ENCODE results near the gene TRIM27.
"Not testable (repeated sequence)": the region's sequence is repeated elsewhere in the genome, so short reads cannot be mapped to it uniquely, and the experiment has no call there.

TRIM27 gene, protein sequence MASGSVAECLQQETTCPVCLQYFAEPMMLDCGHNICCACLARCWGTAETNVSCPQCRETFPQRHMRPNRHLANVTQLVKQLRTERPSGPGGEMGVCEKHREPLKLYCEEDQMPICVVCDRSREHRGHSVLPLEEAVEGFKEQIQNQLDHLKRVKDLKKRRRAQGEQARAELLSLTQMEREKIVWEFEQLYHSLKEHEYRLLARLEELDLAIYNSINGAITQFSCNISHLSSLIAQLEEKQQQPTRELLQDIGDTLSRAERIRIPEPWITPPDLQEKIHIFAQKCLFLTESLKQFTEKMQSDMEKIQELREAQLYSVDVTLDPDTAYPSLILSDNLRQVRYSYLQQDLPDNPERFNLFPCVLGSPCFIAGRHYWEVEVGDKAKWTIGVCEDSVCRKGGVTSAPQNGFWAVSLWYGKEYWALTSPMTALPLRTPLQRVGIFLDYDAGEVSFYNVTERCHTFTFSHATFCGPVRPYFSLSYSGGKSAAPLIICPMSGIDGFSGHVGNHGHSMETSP
- long read RNA-seq, transcript TRIM27-202 (8 exons, 2,967 nt): major isoform, 661 of 707 reads
- long read RNA-seq, partial matches to known transcripts: 30 of 707 reads
- long read RNA-seq, other reads (novel, unspliced or antisense): 16 of 707 reads

DNA sequence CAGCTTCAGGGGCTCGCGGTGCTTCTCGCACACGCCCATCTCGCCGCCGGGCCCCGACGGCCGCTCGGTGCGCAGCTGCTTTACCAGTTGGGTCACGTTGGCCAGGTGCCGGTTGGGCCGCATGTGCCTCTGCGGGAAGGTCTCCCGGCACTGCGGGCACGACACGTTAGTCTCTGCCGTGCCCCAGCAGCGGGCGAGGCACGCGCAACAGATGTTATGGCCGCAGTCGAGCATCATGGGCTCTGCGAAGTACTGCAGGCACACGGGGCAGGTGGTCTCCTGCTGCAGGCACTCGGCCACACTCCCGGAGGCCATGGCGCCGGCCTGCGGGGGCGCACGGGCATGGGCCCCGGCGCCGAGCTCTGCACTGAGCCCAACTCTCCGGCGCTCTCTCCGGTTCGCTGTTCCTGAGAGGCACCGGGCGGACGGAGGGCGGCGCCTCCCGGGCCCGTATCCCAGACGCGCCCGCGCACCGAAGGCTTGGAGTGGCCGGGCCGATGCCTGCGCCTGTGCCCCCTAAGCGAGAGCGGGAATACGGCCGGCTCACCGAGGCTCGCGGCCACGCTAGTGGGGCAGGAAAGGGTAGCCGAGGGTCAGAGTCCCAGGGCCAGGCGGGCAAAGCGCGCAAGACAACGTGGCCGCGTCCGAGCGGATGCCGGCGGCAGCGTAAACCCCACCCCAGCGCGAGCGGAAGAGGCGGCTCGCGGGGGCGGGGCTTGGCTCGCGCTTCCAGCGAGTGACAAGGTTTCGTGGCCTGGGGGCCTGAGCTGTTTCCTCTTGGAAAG lies at the start of gene TRIM27:
Gene TRIM27 (minus strand): TSS at position 668 of the 785 bp plus-strand sequence. CDS start 353 bp downstream, at position 315.
- TF ChIP-seq, protein P1, sequence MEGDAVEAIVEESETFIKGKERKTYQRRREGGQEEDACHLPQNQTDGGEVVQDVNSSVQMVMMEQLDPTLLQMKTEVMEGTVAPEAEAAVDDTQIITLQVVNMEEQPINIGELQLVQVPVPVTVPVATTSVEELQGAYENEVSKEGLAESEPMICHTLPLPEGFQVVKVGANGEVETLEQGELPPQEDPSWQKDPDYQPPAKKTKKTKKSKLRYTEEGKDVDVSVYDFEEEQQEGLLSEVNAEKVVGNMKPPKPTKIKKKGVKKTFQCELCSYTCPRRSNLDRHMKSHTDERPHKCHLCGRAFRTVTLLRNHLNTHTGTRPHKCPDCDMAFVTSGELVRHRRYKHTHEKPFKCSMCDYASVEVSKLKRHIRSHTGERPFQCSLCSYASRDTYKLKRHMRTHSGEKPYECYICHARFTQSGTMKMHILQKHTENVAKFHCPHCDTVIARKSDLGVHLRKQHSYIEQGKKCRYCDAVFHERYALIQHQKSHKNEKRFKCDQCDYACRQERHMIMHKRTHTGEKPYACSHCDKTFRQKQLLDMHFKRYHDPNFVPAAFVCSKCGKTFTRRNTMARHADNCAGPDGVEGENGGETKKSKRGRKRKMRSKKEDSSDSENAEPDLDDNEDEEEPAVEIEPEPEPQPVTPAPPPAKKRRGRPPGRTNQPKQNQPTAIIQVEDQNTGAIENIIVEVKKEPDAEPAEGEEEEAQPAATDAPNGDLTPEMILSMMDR (IDR thresholded peaks at IDR 0.05; ENCODE audit: insufficient read depth, low read length): no peak
- TF ChIP-seq GABPA (IDR thresholded peaks at IDR 0.05; ENCODE audit: low read depth) (peak; percentile 33; the same call in 1 of the 2 replicates), SPI1 (IDR thresholded peaks at IDR 0.05; ENCODE audit: borderline replicate concordance, low read depth) (peak; percentile 26; the same call in 1 of the 2 replicates), POLR2AphosphoS5 (IDR thresholded peaks at IDR 0.05; ENCODE audit: low read depth) (peak; percentile 93)
- TF ChIP-seq, protein P2, sequence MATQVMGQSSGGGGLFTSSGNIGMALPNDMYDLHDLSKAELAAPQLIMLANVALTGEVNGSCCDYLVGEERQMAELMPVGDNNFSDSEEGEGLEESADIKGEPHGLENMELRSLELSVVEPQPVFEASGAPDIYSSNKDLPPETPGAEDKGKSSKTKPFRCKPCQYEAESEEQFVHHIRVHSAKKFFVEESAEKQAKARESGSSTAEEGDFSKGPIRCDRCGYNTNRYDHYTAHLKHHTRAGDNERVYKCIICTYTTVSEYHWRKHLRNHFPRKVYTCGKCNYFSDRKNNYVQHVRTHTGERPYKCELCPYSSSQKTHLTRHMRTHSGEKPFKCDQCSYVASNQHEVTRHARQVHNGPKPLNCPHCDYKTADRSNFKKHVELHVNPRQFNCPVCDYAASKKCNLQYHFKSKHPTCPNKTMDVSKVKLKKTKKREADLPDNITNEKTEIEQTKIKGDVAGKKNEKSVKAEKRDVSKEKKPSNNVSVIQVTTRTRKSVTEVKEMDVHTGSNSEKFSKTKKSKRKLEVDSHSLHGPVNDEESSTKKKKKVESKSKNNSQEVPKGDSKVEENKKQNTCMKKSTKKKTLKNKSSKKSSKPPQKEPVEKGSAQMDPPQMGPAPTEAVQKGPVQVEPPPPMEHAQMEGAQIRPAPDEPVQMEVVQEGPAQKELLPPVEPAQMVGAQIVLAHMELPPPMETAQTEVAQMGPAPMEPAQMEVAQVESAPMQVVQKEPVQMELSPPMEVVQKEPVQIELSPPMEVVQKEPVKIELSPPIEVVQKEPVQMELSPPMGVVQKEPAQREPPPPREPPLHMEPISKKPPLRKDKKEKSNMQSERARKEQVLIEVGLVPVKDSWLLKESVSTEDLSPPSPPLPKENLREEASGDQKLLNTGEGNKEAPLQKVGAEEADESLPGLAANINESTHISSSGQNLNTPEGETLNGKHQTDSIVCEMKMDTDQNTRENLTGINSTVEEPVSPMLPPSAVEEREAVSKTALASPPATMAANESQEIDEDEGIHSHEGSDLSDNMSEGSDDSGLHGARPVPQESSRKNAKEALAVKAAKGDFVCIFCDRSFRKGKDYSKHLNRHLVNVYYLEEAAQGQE (IDR thresholded peaks at IDR 0.05; ENCODE audit: insufficient replicate concordance, low read depth): no peak
- DNase-seq (ENCODE audit: low read depth in 1 of 2, low spot score in 1 of 2): peak; percentile 80 to 86
- H3K27ac ChIP-seq (replicated peaks): peak within 1 kb of the TSS; percentile 98
- H3K4me3 ChIP-seq (replicated peaks; ENCODE audit: insufficient read depth, low read length): peak within 1 kb of the TSS; percentile 82
- no peaks in the 10 kb centered on the region for H3K27me3 ChIP-seq (ENCODE audit: insufficient read depth, poor library complexity, severe bottlenecking)

DNA sequence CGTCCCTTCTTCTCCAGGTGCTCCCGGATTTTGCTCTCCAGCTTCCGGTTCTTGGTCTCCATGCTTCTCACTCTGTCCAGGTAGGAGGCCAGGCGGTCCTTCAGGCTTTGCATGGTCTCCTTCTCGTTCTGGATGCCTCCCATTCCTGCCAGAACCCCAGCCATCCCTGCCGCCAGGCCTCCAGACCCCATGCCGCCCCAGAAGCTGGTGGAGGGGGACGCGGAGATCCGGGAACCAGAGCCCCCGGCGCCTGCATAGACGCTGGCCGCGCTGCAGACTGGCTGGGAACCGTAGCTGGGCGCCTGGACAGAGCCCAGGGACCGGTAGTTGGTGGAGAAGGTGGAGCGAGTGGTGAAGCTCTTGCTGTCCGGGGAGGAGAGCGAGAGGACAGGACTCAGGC lies 46.3 kb upstream of the TRIM27 start:
- H3K27ac ChIP-seq (replicated peaks); DNase-seq (ENCODE audit: low read depth in 1 of 2, low spot score in 1 of 2); H3K27me3 ChIP-seq (ENCODE audit: insufficient read depth, poor library complexity, severe bottlenecking); H3K4me3 ChIP-seq (replicated peaks; ENCODE audit: insufficient read depth, low read length): not testable (repeated sequence)

DNA sequence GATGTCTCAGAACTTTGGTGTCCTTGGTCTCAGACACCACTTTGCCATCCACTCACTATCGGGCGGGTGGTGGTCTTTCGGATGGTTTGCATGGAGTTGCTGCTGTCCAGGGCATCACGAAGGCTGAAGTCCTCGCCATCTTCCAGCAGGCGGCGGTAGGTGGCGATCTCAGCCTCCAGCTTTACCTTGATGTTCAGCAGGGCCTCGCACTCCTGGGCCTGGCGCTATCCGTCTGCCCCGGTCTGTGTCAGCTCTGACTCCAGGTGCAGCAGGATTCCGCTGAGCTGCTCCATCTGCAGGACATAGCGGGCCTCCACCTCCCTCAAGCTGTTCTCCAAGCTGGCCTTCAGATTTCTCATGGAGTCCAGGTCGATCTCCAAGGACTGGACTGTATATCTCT lies 45.3 kb upstream of the TRIM27 start:
- Histone ChIP-seq H3K4me3 (replicated peaks; ENCODE audit: insufficient read depth, low read length) (no peak overlapping the region), H3K27me3 (ENCODE audit: insufficient read depth, poor library complexity, severe bottlenecking) (no peaks in the 10 kb centered on the region), H3K27ac (replicated peaks) (no peak overlapping the region)
- TF ChIP-seq GABPA (IDR thresholded peaks at IDR 0.05; ENCODE audit: low read depth): no peak
- TF ChIP-seq, protein P1 (IDR thresholded peaks at IDR 0.05; ENCODE audit: insufficient read depth, low read length): no peak
- TF ChIP-seq, protein P2 (IDR thresholded peaks at IDR 0.05; ENCODE audit: insufficient replicate concordance, low read depth): no peak
- no peak for TF ChIP-seq SPI1 (IDR thresholded peaks at IDR 0.05; ENCODE audit: borderline replicate concordance, low read depth)
- no peak for TF ChIP-seq POLR2AphosphoS5 (IDR thresholded peaks at IDR 0.05; ENCODE audit: low read depth)
- no peak for DNase-seq (ENCODE audit: low read depth in 1 of 2, low spot score in 1 of 2)

DNA sequence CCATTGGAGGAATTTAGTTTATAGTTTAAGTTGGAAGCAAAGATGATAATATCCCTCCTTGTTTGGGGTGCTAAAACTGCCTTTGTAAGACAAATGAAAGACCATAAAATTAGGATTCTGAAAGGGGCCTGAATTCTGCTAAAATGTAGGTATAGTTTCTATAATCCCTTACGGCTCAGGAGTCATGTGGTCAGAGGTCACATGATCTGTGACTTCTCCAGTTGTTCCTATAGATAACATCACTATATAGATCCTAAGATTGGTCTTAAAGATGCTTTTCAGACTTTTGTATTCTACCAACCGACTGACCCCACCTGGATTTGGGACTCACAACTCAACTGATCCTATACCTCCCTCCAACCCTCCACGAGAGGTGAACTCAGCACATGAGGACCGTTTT lies 44.7 kb upstream of the TRIM27 start:
- no peak overlapping the region for H3K27ac ChIP-seq (replicated peaks)
- no peaks in the 10 kb centered on the region for H3K27me3 ChIP-seq (ENCODE audit: insufficient read depth, poor library complexity, severe bottlenecking)
- no peak for DNase-seq (ENCODE audit: low read depth in 1 of 2, low spot score in 1 of 2)
- TF ChIP-seq SPI1 (IDR thresholded peaks at IDR 0.05; ENCODE audit: borderline replicate concordance, low read depth) (no peak), GABPA (IDR thresholded peaks at IDR 0.05; ENCODE audit: low read depth) (no peak), POLR2AphosphoS5 (IDR thresholded peaks at IDR 0.05; ENCODE audit: low read depth) (no peak)
- TF ChIP-seq, protein P2 (IDR thresholded peaks at IDR 0.05; ENCODE audit: insufficient replicate concordance, low read depth): no peak
- TF ChIP-seq, protein P1 (IDR thresholded peaks at IDR 0.05; ENCODE audit: insufficient read depth, low read length): no peak
- H3K4me3 ChIP-seq (replicated peaks; ENCODE audit: insufficient read depth, low read length): no peak overlapping the region
